GM23248 (cell line): ENCODE data around the gene EPB41L4B.

Source experiments
- EZH2 ChIP-seq: fragments of 200-600 bp; sonication (generic); IDR thresholded peaks from 2 replicates; pipeline ENCODE4 v1.6.1; 2018; ENCODE audit warnings: antibody characterized with exemption, mild to moderate bottlenecking; ENCODE audit not compliant: insufficient read depth, poor library complexity, severe bottlenecking
- EZH2phosphoT487 ChIP-seq: fragments of 200-600 bp; sonication (generic); IDR thresholded peaks from 2 replicates; pipeline ENCODE4 v1.6.1; 2018; ENCODE audit warnings: antibody characterized with exemption, moderate library complexity, mild to moderate bottlenecking, low read depth; ENCODE audit not compliant: insufficient read depth

DNA sequence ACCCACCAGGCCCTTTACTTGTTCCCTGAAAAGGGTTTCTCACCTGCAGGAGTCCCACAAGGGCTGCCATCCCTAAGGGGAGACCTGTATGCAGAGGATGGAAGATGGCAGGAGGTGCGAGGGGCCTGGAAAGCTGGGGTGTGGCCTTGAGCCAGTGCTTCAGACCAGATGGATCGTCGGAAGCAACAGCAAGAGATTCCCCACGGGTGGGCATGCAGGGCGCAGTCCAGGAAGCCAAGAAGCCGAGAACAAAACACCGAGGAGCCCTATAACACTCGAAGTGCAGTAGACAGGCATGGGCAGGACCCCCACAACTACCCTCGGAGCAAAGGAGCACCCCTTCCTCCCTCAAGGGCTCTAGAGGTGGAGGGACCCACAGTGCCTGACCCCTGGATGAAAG, 129.1 kb downstream of the EPB41L4B start:
- TF ChIP-seq EZH2 (no peak), EZH2phosphoT487 (no peak)
